ENCODE results near the gene ODF2. TPM values are rescaled to one million over a fixed set of nuclear protein-coding genes. Genes with fewer than 3 reads are reported as not detected.

ODF2 gene
- polyA plus RNA-seq, 1 of the 3 experiments (the other 2 are of a cell fraction), result 35.7 TPM

DNA sequence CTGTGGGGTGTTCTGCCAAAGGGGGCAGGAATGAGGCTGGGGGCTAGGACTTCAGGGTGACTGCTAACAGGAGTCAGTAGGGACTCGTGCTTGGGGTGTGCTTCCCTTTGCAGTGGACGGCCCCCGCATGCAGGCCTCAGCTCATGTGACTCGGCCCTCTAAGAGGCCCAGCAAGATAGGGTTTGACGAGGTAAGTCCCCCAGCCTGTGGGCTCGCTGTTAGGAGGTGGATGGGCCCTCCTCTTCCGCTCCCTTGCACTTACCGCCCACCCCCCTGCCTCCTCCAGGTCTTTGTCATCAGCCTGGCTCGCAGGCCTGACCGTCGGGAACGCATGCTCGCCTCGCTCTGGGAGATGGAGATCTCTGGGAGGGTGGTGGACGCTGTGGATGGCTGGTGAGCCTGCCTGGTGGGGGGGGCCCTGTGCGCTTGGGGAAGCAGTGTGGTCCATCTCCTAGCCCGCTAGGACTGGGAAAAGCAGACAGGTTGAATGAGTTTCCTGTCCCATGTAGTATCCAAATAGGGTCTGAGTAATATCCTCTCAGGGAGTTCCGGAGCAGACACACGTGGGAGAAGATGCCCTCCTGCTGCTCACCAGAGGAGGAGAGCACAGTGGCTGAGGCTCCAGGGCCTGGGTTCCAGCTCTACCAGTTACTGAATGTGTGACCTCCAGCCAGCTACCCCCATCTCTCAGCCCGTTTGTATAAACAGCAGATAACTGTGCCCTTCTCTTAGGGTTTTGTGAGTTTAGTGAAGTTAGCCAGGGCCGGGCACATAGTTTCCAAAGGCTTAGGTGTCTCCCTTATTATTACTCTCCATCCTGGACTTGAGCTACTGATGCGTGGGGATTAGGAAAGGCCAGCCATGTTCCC, 26.9 kb upstream of the ODF2 start:
- H3K79me2 ChIP-seq (ENCODE audit: insufficient read depth), result no peaks in the 10 kb centered on the region
- no peak overlapping the region for H3K9ac ChIP-seq
- no peak overlapping the region for H2AFZ ChIP-seq (ENCODE audit: low read depth)
- H3K4me3 ChIP-seq (ENCODE audit: low read depth in 2 of 2, low read length in 1 of 2), result no peak overlapping the region
- DNase-seq, result no peak
- POLR2A ChIA-PET, result no interaction called here
- no peaks in the 10 kb centered on the region for H3K9me3 ChIP-seq
- WGBS (ENCODE audit: low lambda C conversion rate), result 97% methylated on average over 14 of the region's 22 CpGs
- TF ChIP-seq ELF1 (IDR thresholded peaks at IDR 0.05) (no peak), POLR2AphosphoS5 (IDR thresholded peaks at IDR 0.05; ENCODE audit: low read depth, low read length) (no peak), USF2 (IDR thresholded peaks at IDR 0.05; ENCODE audit: borderline replicate concordance, low read depth, low read length) (no peak), FOXJ3 (CRISPR knock-in tag; IDR thresholded peaks at IDR 0.05) (no peak), FOSL2 (IDR thresholded peaks at IDR 0.05; ENCODE audit: borderline replicate concordance, low read depth) (no peak), USF1 (IDR thresholded peaks at IDR 0.05; ENCODE audit: borderline replicate concordance, low read depth) (no peak), MXI1 (IDR thresholded peaks at IDR 0.05; ENCODE audit: low read depth, low read length) (no peak), ZBTB33 (IDR thresholded peaks at IDR 0.05; ENCODE audit: borderline replicate concordance, low read depth) (no peak), CHD2 (IDR thresholded peaks at IDR 0.05; ENCODE audit: low read length, partially characterized antibody) (no peak), TAF1 (IDR thresholded peaks at IDR 0.05; ENCODE audit: borderline replicate concordance, low read depth, low read length) (no peak), MEF2A (IDR thresholded peaks at IDR 0.05; ENCODE audit: borderline replicate concordance, low read depth) (no peak), SMC3 (IDR thresholded peaks at IDR 0.05; ENCODE audit: low read depth, low read length) (no peak), TCF12 (IDR thresholded peaks at IDR 0.05) (no peak), RCOR1 (IDR thresholded peaks at IDR 0.05; ENCODE audit: low read length) (no peak), RAD21 (IDR thresholded peaks at IDR 0.05; ENCODE audit: low read length) (no peak), CTCF (IDR thresholded peaks at IDR 0.05) (no peak)
- TF ChIP-seq, protein P1, sequence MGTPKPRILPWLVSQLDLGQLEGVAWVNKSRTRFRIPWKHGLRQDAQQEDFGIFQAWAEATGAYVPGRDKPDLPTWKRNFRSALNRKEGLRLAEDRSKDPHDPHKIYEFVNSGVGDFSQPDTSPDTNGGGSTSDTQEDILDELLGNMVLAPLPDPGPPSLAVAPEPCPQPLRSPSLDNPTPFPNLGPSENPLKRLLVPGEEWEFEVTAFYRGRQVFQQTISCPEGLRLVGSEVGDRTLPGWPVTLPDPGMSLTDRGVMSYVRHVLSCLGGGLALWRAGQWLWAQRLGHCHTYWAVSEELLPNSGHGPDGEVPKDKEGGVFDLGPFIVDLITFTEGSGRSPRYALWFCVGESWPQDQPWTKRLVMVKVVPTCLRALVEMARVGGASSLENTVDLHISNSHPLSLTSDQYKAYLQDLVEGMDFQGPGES (IDR thresholded peaks at IDR 0.05; ENCODE audit: low read depth, low read length), result no peak
- TF ChIP-seq, protein P2, sequence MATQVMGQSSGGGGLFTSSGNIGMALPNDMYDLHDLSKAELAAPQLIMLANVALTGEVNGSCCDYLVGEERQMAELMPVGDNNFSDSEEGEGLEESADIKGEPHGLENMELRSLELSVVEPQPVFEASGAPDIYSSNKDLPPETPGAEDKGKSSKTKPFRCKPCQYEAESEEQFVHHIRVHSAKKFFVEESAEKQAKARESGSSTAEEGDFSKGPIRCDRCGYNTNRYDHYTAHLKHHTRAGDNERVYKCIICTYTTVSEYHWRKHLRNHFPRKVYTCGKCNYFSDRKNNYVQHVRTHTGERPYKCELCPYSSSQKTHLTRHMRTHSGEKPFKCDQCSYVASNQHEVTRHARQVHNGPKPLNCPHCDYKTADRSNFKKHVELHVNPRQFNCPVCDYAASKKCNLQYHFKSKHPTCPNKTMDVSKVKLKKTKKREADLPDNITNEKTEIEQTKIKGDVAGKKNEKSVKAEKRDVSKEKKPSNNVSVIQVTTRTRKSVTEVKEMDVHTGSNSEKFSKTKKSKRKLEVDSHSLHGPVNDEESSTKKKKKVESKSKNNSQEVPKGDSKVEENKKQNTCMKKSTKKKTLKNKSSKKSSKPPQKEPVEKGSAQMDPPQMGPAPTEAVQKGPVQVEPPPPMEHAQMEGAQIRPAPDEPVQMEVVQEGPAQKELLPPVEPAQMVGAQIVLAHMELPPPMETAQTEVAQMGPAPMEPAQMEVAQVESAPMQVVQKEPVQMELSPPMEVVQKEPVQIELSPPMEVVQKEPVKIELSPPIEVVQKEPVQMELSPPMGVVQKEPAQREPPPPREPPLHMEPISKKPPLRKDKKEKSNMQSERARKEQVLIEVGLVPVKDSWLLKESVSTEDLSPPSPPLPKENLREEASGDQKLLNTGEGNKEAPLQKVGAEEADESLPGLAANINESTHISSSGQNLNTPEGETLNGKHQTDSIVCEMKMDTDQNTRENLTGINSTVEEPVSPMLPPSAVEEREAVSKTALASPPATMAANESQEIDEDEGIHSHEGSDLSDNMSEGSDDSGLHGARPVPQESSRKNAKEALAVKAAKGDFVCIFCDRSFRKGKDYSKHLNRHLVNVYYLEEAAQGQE (IDR thresholded peaks at IDR 0.05; ENCODE audit: low read depth, low read length), result no peak
- TF ChIP-seq, protein P3, sequence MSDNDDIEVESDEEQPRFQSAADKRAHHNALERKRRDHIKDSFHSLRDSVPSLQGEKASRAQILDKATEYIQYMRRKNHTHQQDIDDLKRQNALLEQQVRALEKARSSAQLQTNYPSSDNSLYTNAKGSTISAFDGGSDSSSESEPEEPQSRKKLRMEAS (IDR thresholded peaks at IDR 0.05; ENCODE audit: low read depth), result no peak
- H3K36me3 ChIP-seq (replicated peaks in 1 of 2; ENCODE audit: control insufficient read depth in 1 of 2, insufficient read depth in 2 of 2, low read length in 1 of 2), result peaks cover 0 to under 1% of the 10 kb centered on the region in 2 experiments
- no peaks in the 10 kb centered on the region for H3F3A ChIP-seq (replicated peaks; ENCODE audit: insufficient read depth)
- H3K4me2 ChIP-seq, result no peak overlapping the region
- H3K9me2 ChIP-seq, result no peaks in the 10 kb centered on the region
- H3K4me1 ChIP-seq (ENCODE audit: control insufficient read depth in 1 of 2, insufficient read depth in 2 of 2, low read depth in 1 of 2, low read length in 1 of 2), result no peaks in the 10 kb centered on the region
- H3K27me3 ChIP-seq (ENCODE audit: insufficient read depth), result no peaks in the 10 kb centered on the region
- H3K27ac ChIP-seq (ENCODE audit: low read depth in 2 of 2, low read length in 1 of 2), result no peak overlapping the region
- CTCF ChIA-PET, result interaction anchor here (0.7 to 12.1 kb wide), 4 partner anchors 9 to 123 kb away, joined by 3 to 93 read pairs (median 4); partner anchors contain the start of gene SPTAN1
- no peaks in the 10 kb centered on the region for H4K20me1 ChIP-seq (ENCODE audit: insufficient read depth)
